Thoracic aorta (tissue), 2 donors: Measurements from ENCODE around the gene UNC5A. TPM values are rescaled to one million over a fixed set of nuclear protein-coding genes. Genes with fewer than 3 reads are reported as not detected.

Experiments
- ATAC-seq: fragments of 150-250 bp; one replicate; pipeline ENCODE4 v1.8.0; 2017; ENCODE audit warnings: low read depth; ENCODE audit not compliant: insufficient number of reproducible peaks, low FRiP score
- DNase-seq: peaks from one replicate; pipeline ENCODE4 v3.0.0-alpha.2; 2020; ENCODE audit warnings: low spot score
- H3K27ac ChIP-seq, 2 donors: fragments of 200-600 bp; sonication (generic); 1 replicate in 1 of 2; 2 replicates in 1 of 2; pipeline ENCODE4 v1.5.1; 2016; ENCODE audit warnings: mild to moderate bottlenecking in 2 of 2, moderate library complexity in 2 of 2
- H3K27me3 ChIP-seq: fragments of 200-600 bp; sonication (generic); replicated peaks from 2 replicates; pipeline ENCODE4 v1.6.0; 2016; ENCODE audit warnings: mild to moderate bottlenecking; ENCODE audit not compliant: insufficient read depth
- H3K36me3 ChIP-seq: fragments of 200-600 bp; sonication (generic); one replicate; pipeline ENCODE4 v1.5.1; 2016
- H3K4me1 ChIP-seq, 2 donors: fragments of 200-600 bp; sonication (generic); 1 replicate in 1 of 2; 2 replicates in 1 of 2; pipeline versions ENCODE4 v1.5.1 to v1.6.0; 2016; ENCODE audit warnings: low read depth in 2 of 2, mild to moderate bottlenecking in 1 of 2; ENCODE audit not compliant: control insufficient read depth in 1 of 2
- H3K4me3 ChIP-seq: fragments of 200-600 bp; sonication (generic); 2 replicates; pipeline ENCODE4 v1.5.1; 2016; ENCODE audit warnings: mild to moderate bottlenecking
- H3K9me3 ChIP-seq: fragments of 200-600 bp; sonication (generic); 2 replicates; pipeline ENCODE4 v1.5.1; 2016
- CTCF ChIP-seq: fragments of 200-600 bp; sonication (generic); IDR thresholded peaks from one replicate; pipeline ENCODE4 v1.5.1; 2019; ENCODE audit warnings: antibody characterized with exemption
- total RNA-seq, 2 donors: library from RNA; depleted of rRNA; stranded (reverse); fragments of >200 nt; gene quantifications; one replicate each; pipeline versions ENCODE4 v1.1.0 to v1.2.3, GENCODE V29; 2016

The UNC5A gene
- total RNA-seq, 2 donors from 2014 or later = not detected

- no peaks in the 10 kb centered on the region for H3K27me3 ChIP-seq
- H3K4me3 ChIP-seq = no peak overlapping the region
- H3K9me3 ChIP-seq = no peaks in the 10 kb centered on the region
- H3K27ac ChIP-seq = no peak overlapping the region
- no peak for TF ChIP-seq CTCF
- H3K4me1 ChIP-seq = no peaks in the 10 kb centered on the region
- H3K36me3 ChIP-seq = no peaks in the 10 kb centered on the region
- ATAC-seq (no peak), DNase-seq (no peak)
Observed at GRCh38 chr5:176883700-176884570, 73.6 kb downstream of the UNC5A start.

DNA sequence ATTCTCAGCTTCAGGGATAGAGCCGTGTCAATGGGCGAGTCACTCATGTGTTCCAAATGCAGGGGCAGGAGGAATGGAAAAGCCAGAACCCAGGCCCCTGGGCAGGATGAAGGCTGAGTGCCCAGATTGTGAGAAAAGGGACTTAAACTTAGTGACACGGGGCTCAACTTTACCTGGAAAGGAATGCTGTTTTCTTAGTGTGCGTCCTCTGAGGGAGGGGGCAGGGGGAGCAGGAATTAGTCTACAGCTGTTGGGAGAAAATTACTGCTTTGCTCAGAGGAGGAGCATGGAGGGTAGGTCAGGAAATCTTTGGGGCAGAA lies 74.2 kb downstream of the UNC5A start:
- Histone ChIP-seq H3K36me3 (no peaks in the 10 kb centered on the region), H3K27ac (no peak overlapping the region), H3K27me3 (no peaks in the 10 kb centered on the region), H3K4me3 (no peak overlapping the region), H3K9me3 (no peaks in the 10 kb centered on the region), H3K4me1 (no peaks in the 10 kb centered on the region)
- no peak for TF ChIP-seq CTCF
- ATAC-seq = no peak
- DNase-seq = no peak

DNA sequence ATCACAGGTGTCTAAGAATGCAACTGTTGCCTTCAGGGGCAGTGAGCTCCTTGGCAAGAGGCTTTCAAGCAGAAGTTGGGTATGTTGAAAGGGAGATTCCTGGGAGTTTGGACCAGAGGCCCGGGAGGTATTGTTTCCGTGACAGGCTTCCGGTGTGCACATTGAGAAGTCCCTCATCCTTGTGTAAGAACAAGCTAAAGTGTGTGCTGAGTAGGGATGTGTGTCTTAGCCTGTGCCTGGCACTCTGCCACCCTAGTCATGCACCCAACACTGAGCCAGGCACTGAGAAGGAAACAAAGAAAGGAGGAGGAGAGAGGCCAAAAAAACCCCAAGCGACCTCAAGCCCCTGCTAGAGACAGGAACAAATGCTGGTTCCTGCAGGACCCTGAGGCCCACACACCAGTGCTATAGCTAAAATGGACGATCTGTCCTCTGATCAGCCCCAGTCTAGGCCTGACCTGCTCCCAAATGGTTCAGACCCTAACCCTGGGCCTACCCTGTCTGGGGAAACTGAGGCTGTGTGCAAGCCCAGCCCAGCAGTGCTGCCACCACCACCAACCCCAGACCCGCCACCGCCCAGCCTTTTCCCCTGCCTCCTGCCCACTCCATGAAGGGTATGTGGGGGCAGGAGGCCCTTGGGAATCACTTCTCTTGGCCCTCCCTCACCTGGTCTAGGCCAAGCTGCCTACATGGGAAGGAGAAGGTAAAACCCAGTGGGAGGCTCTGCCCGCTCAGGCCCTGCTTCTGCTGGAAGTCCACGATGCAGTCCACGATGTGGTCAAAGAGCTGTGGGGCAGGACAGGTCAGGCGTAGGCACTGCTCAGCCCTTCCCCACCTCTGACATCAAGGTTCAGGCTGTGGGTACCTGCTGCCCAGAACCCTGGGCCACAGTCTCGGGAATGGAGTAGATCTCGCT lies 76.2 kb downstream of the UNC5A start:
- H3K4me3 ChIP-seq = no peak overlapping the region
- H3K9me3 ChIP-seq = no peaks in the 10 kb centered on the region
- TF ChIP-seq CTCF = no peak
- H3K36me3 ChIP-seq = no peaks in the 10 kb centered on the region
- no peak overlapping the region for H3K27ac ChIP-seq
- no peak for DNase-seq
- no peak for ATAC-seq
- no peaks in the 10 kb centered on the region for H3K4me1 ChIP-seq
- H3K27me3 ChIP-seq = no peaks in the 10 kb centered on the region

GRCh38 chr5:176887252-176887849 lies 77.0 kb downstream of the UNC5A start:
- DNase-seq (no peak), ATAC-seq (no peak)
- Histone ChIP-seq H3K9me3 (no peaks in the 10 kb centered on the region), H3K27me3 (no peaks in the 10 kb centered on the region), H3K36me3 (no peaks in the 10 kb centered on the region), H3K4me1 (no peaks in the 10 kb centered on the region), H3K27ac (no peak overlapping the region), H3K4me3 (no peak overlapping the region)
- TF ChIP-seq CTCF = no peak
